ENCODE results near the gene SLC26A9. TPM values are rescaled to one million over a fixed set of nuclear protein-coding genes. Genes with fewer than 3 reads are reported as not detected.

Gene SLC26A9
- total and polyA plus RNA-seq, 2 donors (not counting 3 experiments of a cell fraction or from before 2014, with no cell fraction given), result 0.10 to 0.20 TPM

DNA sequence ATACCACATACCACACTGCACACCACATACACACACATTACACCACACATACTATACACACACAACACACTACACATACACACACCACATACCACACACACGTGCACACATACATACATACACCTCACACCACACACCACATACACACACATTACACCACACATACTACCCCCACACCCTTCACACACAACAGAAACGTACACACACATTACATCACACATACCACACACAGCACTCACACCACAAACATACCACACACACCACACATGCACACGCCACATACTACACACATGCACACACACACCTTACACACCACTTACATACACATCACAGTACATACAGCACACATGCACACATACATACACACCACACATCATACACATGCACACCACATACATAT is 31.5 kb upstream of the SLC26A9 start:
- Histone ChIP-seq H2AFZ (ENCODE audit: low read depth, low read length) (no peak overlapping the region), H3K9me1 (replicated peaks; ENCODE audit: control insufficient read depth, extremely low read depth, insufficient read depth, low read length) (no peaks in the 10 kb centered on the region), H4K20me1 (replicated peaks; ENCODE audit: control insufficient read depth, extremely low read depth, insufficient read depth, low read length) (no peaks in the 10 kb centered on the region), H3K27me3 (ENCODE audit: control insufficient read depth in 2 of 2, insufficient read depth in 2 of 2, low read length in 2 of 2) (no peaks in the 10 kb centered on the region), H3K79me2 (ENCODE audit: control insufficient read depth, insufficient read depth, low read length) (no peaks in the 10 kb centered on the region), H3K4me1 (ENCODE audit: control insufficient read depth, extremely low read depth, insufficient read depth, low read length) (peaks cover 8% of the 10 kb centered on the region), H3K9ac (replicated peaks; ENCODE audit: extremely low read depth, insufficient read depth, low read length) (no peak overlapping the region), H3K27ac (ENCODE audit: insufficient read depth, low read depth, low read length) (no peak overlapping the region), H3K4me2 (ENCODE audit: insufficient read depth, low read length) (no peak overlapping the region), H3K36me3 (ENCODE audit: control insufficient read depth in 2 of 2, extremely low read depth in 1 of 2, insufficient read depth in 2 of 2, low read length in 2 of 2) (no peaks in the 10 kb centered on the region), H3K9me3 (replicated peaks; ENCODE audit: control insufficient read depth, insufficient read depth, low read length) (no peaks in the 10 kb centered on the region), H3K4me3 (replicated peaks in 1 of 3; ENCODE audit: insufficient read depth in 1 of 3, low read depth in 1 of 3, low read length in 3 of 3) (no peak overlapping the region)
- FAIRE-seq (no peak), DNase-seq (ENCODE audit: low read depth, low spot score) (no peak)
- TF ChIP-seq POLR2AphosphoS5 (IDR thresholded peaks at IDR 0.05; ENCODE audit: insufficient read depth, low read depth, low read length) (no peak), EZH2 (IDR thresholded peaks at IDR 0.05; ENCODE audit: borderline replicate concordance, low read depth, low read length, severe bottlenecking) (no peak), POLR2A (IDR thresholded peaks at IDR 0.05; ENCODE audit: low read depth, low read length) (no peak), FOS (IDR thresholded peaks at IDR 0.05; ENCODE audit: borderline replicate concordance, insufficient read depth, low read length) (no peak), GATA2 (IDR thresholded peaks at IDR 0.05; ENCODE audit: insufficient read depth, insufficient read length, low read depth, low read length) (no peak), MYC (IDR thresholded peaks at IDR 0.05; ENCODE audit: low read depth, low read length) (no peak)
- TF ChIP-seq, protein P1, sequence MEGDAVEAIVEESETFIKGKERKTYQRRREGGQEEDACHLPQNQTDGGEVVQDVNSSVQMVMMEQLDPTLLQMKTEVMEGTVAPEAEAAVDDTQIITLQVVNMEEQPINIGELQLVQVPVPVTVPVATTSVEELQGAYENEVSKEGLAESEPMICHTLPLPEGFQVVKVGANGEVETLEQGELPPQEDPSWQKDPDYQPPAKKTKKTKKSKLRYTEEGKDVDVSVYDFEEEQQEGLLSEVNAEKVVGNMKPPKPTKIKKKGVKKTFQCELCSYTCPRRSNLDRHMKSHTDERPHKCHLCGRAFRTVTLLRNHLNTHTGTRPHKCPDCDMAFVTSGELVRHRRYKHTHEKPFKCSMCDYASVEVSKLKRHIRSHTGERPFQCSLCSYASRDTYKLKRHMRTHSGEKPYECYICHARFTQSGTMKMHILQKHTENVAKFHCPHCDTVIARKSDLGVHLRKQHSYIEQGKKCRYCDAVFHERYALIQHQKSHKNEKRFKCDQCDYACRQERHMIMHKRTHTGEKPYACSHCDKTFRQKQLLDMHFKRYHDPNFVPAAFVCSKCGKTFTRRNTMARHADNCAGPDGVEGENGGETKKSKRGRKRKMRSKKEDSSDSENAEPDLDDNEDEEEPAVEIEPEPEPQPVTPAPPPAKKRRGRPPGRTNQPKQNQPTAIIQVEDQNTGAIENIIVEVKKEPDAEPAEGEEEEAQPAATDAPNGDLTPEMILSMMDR (IDR thresholded peaks at IDR 0.05; ENCODE audit: extremely low read depth in 1 of 2, insufficient read depth in 1 of 2, low read depth in 1 of 2, low read length in 2 of 2), result no peak
- TF ChIP-seq, protein P2, sequence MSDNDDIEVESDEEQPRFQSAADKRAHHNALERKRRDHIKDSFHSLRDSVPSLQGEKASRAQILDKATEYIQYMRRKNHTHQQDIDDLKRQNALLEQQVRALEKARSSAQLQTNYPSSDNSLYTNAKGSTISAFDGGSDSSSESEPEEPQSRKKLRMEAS (IDR thresholded peaks at IDR 0.05; ENCODE audit: insufficient read depth, insufficient read length), result no peak
- dilution Hi-C loops (cut with MboI; ENCODE audit: extremely low pct_ligation_motif_present, low sequenced_read_pairs), result loop anchor here (25.0 kb wide), 1 partner anchor 138 kb away; the partner anchor contains the start of gene AVPR1B
- no TSS peak for BruUV-seq (replicated peaks)
- intact Hi-C loops (cut with micrococcal nuclease), result no loop called here
- ChIA-PET CTCF (no interaction called here), POLR2A (no interaction called here)
